Measurements from ENCODE around the gene INSL3.

The INSL3 gene

GRCh38 chr19:17821190-17821589 is at the start of gene INSL3:
Gene INSL3 (minus strand): TSS chr19:17821519. CDS start chr19:17821506, 13 bp downstream.
- no peak for DNase-seq

DNA sequence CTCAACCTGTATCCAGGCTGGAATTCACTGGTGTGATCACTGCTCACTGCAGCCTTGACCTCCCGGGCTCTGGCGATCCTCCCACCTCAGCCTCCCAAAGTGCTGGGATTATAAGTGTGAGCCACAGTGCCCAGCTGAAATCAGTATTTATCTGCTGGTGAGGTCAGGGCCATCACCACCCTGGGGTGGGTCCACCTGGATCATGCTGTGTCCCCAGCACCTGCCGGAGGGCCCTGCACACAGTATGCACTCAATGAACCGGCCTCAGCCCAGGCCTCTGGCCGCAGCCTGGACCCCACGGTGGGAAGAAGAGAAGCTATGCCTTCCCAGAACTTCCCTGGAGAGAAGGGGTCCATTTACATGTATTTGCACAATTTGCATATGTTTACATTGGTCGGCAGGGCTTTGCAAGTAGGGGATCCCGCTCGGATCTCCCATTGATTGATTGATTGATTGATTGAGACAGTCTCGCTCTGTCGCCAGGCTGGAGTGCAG is 47.8 kb upstream of the INSL3 start:
- no peak for DNase-seq

- DNase-seq: no peak
These were observed 47.4 kb upstream of the INSL3 start for GRCh38 chr19:17868669-17869068.

DNA sequence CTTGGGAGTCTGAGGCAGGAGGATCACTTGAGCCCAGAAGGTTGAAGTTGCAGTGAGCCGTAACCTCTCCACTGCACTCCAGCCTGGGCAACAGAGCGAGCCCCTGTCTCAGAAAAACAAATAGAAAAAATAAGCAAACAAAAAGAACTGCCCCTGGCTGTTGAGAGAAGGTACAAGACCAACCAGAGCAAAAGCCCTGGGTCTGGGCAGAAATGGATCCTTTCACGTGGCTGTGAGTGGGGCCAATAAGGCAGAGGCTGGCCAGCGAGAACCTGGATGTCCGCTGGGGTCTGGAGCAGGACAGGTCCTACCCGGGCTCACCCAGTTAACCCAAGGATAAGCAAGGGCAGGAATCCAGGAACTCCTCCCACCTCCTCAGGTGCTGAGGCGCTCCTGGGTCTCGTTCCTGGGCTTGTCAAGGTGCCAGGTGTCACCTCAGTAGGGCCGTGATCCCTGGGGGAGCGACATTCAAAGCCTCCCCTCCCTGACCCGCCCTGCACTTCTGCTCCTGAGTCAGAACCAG is 45.7 kb upstream of the INSL3 start:
- no peak for DNase-seq

DNA sequence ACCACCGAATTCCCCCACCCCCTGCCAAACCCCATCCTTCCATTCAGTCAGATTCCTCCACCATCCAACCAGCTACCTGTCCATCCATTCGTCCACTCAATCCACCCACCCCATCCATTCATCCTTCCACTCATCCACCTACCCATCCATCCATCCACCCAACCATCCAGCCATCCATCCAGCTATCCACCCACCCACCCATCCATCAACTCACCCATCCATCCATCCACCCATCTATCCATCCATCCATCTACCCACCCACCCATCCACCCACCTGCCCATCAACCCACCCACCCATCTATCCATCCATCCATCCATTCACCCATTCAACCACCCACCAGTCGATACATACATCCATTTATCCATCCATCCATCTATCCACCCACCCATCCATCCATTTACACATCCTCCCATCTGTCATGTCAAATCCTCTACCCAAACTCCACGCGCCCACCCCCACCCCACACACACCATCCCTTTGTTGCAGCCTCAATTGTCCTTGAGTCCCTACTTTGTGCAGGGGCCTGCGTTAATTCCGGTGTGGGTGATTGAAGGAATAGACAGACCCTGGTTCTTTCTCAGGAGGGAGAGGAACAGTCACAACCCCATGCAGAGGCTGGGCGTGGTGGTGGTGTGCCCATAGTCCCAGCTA is 45.1 kb upstream of the INSL3 start:
- no peak for DNase-seq

DNA sequence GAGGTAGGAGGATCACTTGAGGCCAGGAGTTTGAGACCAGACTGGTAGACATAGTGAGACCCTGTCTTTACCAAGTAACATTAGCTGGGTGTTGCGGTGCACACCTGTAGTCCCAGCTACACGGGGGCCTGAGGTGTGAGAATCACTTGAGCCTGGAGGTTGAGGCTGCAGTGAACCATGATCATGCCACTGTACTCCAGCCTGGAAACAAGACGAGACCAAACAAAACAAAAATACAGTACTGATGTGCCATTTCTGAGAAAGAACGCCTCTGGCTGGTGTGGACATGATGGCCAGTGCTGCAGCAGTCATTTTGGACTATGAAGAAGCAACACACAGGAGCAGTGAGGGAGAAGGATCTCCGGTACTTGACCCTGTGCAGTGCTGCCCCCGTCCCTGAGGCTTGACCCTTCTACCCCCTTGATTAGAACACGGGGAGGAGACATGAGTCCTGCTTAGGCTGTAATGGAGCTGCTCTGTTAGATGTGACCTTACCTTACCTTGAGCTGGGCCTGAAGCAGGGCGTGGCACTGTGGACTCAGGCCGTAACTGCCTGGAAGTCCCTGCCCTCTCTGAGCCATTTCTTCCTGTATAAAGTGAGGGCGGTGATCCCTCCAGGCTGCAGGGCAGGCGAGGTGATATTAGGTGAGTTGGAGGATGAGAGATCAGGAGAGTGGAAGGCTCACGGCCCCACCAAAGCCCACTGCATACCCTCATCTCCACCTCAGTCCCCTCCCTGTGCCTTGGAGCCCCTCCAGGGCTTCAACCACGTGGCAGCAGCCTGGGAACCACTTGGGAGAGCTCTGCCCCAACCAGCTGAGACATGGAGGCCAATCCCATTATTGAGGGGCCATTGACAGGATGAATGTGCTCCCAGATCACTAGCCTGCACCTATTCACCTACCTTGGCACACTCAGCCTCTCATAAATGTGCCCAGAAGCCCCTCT is 44.3 kb upstream of the INSL3 start:
- no peak for DNase-seq

DNA sequence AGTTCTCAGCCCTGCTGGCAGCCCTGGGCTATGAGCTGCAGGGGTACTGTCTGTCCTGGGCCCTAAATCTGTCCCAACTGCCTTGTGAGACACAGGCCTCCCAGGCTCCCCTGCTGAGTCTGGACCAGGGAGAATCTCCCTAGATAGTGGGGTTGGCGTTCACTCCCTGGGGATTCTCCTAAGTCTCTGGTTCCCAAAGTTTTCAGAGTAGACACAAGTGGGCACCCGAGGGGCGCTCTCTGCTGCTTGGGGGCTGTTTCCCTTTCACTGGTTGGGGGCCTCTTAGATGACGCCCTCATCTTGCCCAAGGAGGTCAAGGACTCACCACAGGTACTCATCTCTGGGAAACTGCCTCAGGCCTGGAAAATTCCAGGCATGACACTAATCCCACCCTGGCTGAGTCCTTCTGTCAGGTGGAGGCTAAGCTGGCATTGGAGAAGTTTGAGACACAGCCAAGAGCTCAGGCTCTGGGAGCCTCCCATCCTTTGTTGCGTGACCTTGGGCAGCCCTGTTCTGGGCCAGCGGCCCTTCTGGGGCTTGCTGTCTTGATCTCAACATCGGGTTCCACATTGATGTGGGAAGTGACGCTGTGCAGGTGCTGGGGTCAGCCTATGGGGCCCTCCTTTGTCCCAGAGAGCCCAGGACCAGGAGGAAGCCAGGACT is 42.3 kb upstream of the INSL3 start:
- DNase-seq: no peak

GRCh38 chr19:17862711-17863519 is 41.6 kb upstream of the INSL3 start:
- DNase-seq: no peak

- no peak for DNase-seq
These were observed 40.5 kb upstream of the INSL3 start for GRCh38 chr19:17861542-17862402.

GRCh38 chr19:17860993-17861360 is 39.7 kb upstream of the INSL3 start:
- no peak for DNase-seq

- no peak for DNase-seq
These were observed 39.1 kb upstream of the INSL3 start for GRCh38 chr19:17860331-17860992.

- peak; percentile 96 for DNase-seq
These were observed 38.4 kb upstream of the INSL3 start, which contains the start of gene RPL18A for GRCh38 chr19:17859533-17860330. Gene RPL18A (plus strand): TSS chr19:17859910. CDS start chr19:17859957, 47 bp downstream.

- peak; percentile 91 for DNase-seq
These were observed 34.2 kb upstream of the INSL3 start for GRCh38 chr19:17855280-17856152.

- DNase-seq: no peak
These were observed 32.7 kb upstream of the INSL3 start for GRCh38 chr19:17854061-17854460.

GRCh38 chr19:17848595-17849292 is 27.4 kb upstream of the INSL3 start:
- no peak for DNase-seq

DNA sequence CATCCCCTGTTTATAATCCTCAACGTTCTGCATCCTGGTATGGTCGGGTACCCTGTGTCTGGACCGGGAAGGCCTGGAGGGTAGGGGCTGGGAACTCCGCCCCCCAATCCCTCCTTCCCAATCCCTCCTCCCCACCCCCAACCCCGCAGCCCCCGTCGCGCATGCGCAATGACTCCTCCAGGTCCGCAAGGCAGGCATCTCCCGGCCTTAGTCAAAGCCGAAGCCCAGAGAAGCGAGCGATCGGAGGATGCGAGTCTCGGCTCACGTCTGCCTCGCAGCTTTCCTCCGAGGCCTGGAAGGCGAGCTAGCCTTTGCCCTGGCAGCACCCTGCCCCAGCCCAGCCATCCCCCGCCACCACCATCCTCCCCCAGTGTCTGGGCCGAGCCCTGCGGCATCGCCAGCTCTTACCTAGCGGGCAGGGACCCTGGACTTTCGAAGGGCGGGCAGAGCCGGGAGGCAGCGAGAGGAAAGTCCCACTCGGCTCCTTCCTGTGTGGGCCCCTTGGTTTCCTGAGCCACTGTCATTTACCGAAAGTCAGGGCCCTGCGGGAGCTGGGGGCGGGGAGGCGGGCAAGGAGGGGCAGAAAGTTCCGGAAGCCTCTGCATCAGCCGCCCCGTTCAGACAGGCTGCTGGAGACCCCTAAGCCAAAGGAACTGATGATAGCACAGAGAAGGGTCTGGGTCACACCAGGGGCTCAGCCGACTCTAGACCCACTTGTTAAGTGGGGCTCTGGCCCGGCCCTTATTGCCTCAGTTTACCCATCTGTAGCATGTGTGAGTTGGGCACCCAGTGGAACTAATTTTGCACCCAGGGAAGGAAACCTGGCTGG is 26.4 kb upstream of the INSL3 start, which contains the start of gene JAK3:
JAK3 (minus strand) TSS at position 445 of the 829 bp plus-strand sequence. CDS start 3,565 bp downstream, outside the sequence.
- peak; percentile 87 for DNase-seq

DNA sequence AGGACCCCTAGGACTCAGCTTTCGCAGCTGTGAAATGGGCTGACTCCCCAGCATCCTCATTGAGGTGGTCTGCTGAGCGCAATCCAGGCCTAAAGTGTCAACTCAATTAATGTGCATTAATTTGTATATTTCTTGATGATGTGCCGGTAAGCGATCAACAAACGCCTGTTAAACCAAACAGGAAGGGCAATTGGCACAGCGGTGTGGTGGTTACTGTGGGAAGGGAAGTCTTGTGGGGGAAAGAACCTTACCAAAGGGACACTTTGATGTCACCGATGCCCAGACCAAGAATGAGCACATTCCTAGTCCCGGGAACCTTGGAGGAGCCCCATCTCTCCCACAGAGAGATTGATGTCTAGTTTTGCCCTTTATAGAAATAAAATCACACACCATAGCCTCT is 24.8 kb upstream of the INSL3 start:
- no peak for DNase-seq
